ENCODE results near the gene ABCG8. TPM values are rescaled to one million over a fixed set of nuclear protein-coding genes. Genes with fewer than 3 reads are reported as not detected.
A peak's percentile ranks its signal among the peaks of the same experiment; 100 is the strongest.

Gene ABCG8
- total RNA-seq: under 1 TPM in 1 of 9 donors, not detected in 8; 0.07 TPM
- not detected for polyA plus RNA-seq
- long read RNA-seq, donor 1, partial matches to known transcripts: 1 of 1 reads
- long read RNA-seq, donor 1, other reads (novel, unspliced or antisense): 0 of 1 reads
- long read RNA-seq, donor 2: 0 reads
- long read RNA-seq, donor 3, partial matches to known transcripts: 0 of 1 reads
- long read RNA-seq, donor 3, other reads (novel, unspliced or antisense): 1 of 1 reads

- 65 to 75% (median 71%) methylated on average over 13 to 20 of the region's 20 CpGs for WGBS, 4 donors
- no peaks in the 10 kb centered on the region for H3K9me3 ChIP-seq
- no peaks in the 10 kb centered on the region for H3K36me3 ChIP-seq
- intact Hi-C loops (cut with DNase I): no loop called here
- no peak for DNase-seq
- H3K4me3 ChIP-seq: no peak within 1 kb of the TSS
- peak in 1 of 4 donors; percentile 13 for ATAC-seq
- H3K27me3 ChIP-seq: peaks cover 0 to 4% (median 0%) of the 10 kb centered on the region in 9 donors
- H3K4me1 ChIP-seq: no peaks in the 10 kb centered on the region
- TF ChIP-seq POLR2A (IDR thresholded peaks at IDR 0.05) (no peak), CTCF (IDR thresholded peaks at IDR 0.05) (no peak)
- no peak within 1 kb of the TSS for H3K27ac ChIP-seq
These were observed at the start of gene ABCG8, which contains the start of gene ABCG5 for GRCh38 chr2:43838560-43839267. Gene ABCG8 (plus strand): TSS chr2:43838971. CDS start chr2:43839054, 83 bp downstream. Gene ABCG5 (minus strand): TSS chr2:43838839. CDS start chr2:43838679, 160 bp downstream.

GRCh38 chr2:43790147-43790546 lies 48.6 kb upstream of the ABCG8 start:
- peaks cover 0 to 89% (median 31%) of the 10 kb centered on the region in 9 donors for H3K36me3 ChIP-seq
- H3K27ac ChIP-seq: peak overlapping the region in 2 of 12 donors; percentile 45 to 73
- TF ChIP-seq POLR2A (IDR thresholded peaks at IDR 0.05) (no peak), CTCF (IDR thresholded peaks at IDR 0.05) (no peak)
- H3K9me3 ChIP-seq: no peaks in the 10 kb centered on the region
- no peaks in the 10 kb centered on the region for H3K27me3 ChIP-seq
- H3K4me3 ChIP-seq: no peak overlapping the region
- H3K4me1 ChIP-seq: peaks cover 0 to 11% (median 0%) of the 10 kb centered on the region in 12 donors
- DNase-seq: no peak
- WGBS, 4 donors: 68 to 83% (median 79%) methylated on average over 5 of the region's 5 CpGs
- intact Hi-C loops (cut with DNase I): no loop called here
- ATAC-seq: no peak

- Histone ChIP-seq H3K9me3 (no peaks in the 10 kb centered on the region), H3K4me3 (no peak overlapping the region), H3K27me3 (no peaks in the 10 kb centered on the region), H3K4me1 (peaks cover 0 to 11% (median 0%) of the 10 kb centered on the region in 12 donors), H3K36me3 (peaks cover 0 to 90% (median 31%) of the 10 kb centered on the region in 9 donors), H3K27ac (peak overlapping the region in 2 of 12 donors; percentile 30 to 73)
- TF ChIP-seq POLR2A (IDR thresholded peaks at IDR 0.05) (no peak), CTCF (IDR thresholded peaks at IDR 0.05) (no peak)
- WGBS, 4 donors: 97 to 100% (median 99%) methylated on average over 2 of the region's 2 CpGs
- no peak for DNase-seq
- intact Hi-C loops (cut with DNase I): no loop called here
- no peak for ATAC-seq
These were observed 47.6 kb upstream of the ABCG8 start for GRCh38 chr2:43791035-43791765.

- no peak for ATAC-seq
These were observed 46.1 kb upstream of the ABCG8 start for GRCh38 chr2:43792653-43793052.

More at GRCh38 chr2:43792653-43793052, 46.1 kb upstream of the ABCG8 start:
- TF ChIP-seq CTCF (IDR thresholded peaks at IDR 0.05) (no peak), POLR2A (IDR thresholded peaks at IDR 0.05) (no peak)
- peaks cover 0 to 91% (median 30%) of the 10 kb centered on the region in 9 donors for H3K36me3 ChIP-seq
- DNase-seq: no peak
- H3K27ac ChIP-seq: no peak overlapping the region
- no peaks in the 10 kb centered on the region for H3K27me3 ChIP-seq
- no peak overlapping the region for H3K4me3 ChIP-seq
- 89 to 99% (median 94%) methylated on average over 3 of the region's 3 CpGs for WGBS, 4 donors
- peaks cover 0 to 11% (median 0%) of the 10 kb centered on the region in 12 donors for H3K4me1 ChIP-seq
- no peaks in the 10 kb centered on the region for H3K9me3 ChIP-seq
- intact Hi-C loops (cut with DNase I): no loop called here
